HG02938 (cell line): ENCODE data around the gene SIM1.

ENCODE experiments used
- ATAC-seq: cut with Tn5 transposase; IDR thresholded peaks from one replicate; pipeline ENCODE4 v1.9.1; 2021; ENCODE audit warnings: mild to moderate bottlenecking, moderate library complexity; ENCODE audit not compliant: unreplicated experiment

Gene SIM1

GRCh38 chr6:100433726-100434435 is 30.8 kb downstream of the SIM1 start:
- ATAC-seq, result no peak

- ATAC-seq, result no peak
Observed at GRCh38 chr6:100432136-100432535, 32.6 kb downstream of the SIM1 start.

- ATAC-seq, result no peak
Observed at GRCh38 chr6:100430962-100431361, 33.8 kb downstream of the SIM1 start.

- ATAC-seq, result no peak
Observed at GRCh38 chr6:100427452-100427851, 37.3 kb downstream of the SIM1 start.

GRCh38 chr6:100426744-100427338 is 37.9 kb downstream of the SIM1 start:
- no peak for ATAC-seq

GRCh38 chr6:100426241-100426640 is 38.5 kb downstream of the SIM1 start:
- ATAC-seq, result no peak

GRCh38 chr6:100420711-100421110 is 44.0 kb downstream of the SIM1 start:
- ATAC-seq, result no peak

GRCh38 chr6:100417036-100417435 is 47.7 kb downstream of the SIM1 start:
- ATAC-seq, result no peak

- no peak for ATAC-seq
Observed at GRCh38 chr6:100415768-100416167, 49.0 kb downstream of the SIM1 start.

GRCh38 chr6:100412872-100413271 is 51.8 kb downstream of the SIM1 start:
- no peak for ATAC-seq

GRCh38 chr6:100404051-100404450 is 60.7 kb downstream of the SIM1 start:
- no peak for ATAC-seq

GRCh38 chr6:100393493-100393892 is 71.2 kb downstream of the SIM1 start:
- ATAC-seq, result no peak

GRCh38 chr6:100392423-100392822 is 72.3 kb downstream of the SIM1 start:
- no peak for ATAC-seq

GRCh38 chr6:100388868-100389519 is 75.7 kb downstream of the SIM1 start:
- no peak for ATAC-seq

- no peak for ATAC-seq
Observed at GRCh38 chr6:100382767-100383195, 81.9 kb downstream of the SIM1 start.

GRCh38 chr6:100382031-100382430 is 82.7 kb downstream of the SIM1 start:
- ATAC-seq, result no peak

- ATAC-seq, result no peak
Observed at GRCh38 chr6:100381111-100381510, 83.6 kb downstream of the SIM1 start.

- ATAC-seq, result no peak
Observed at GRCh38 chr6:100379386-100379785, 85.3 kb downstream of the SIM1 start.

GRCh38 chr6:100378576-100378975 is 86.1 kb downstream of the SIM1 start:
- no peak for ATAC-seq

GRCh38 chr6:100376103-100376502 is 88.6 kb downstream of the SIM1 start:
- ATAC-seq, result no peak

- no peak for ATAC-seq
Observed at GRCh38 chr6:100372326-100373091, 92.2 kb downstream of the SIM1 start.
